Nucleus accumbens (tissue), 56 donors: Measurements from ENCODE around the gene TSFM.

Source experiments
- DNase-seq, 56 donors: peaks; one replicate each; lab custom pipeline; 2025; lab: John Stamatoyannopoulos, UW

Gene TSFM

DNA sequence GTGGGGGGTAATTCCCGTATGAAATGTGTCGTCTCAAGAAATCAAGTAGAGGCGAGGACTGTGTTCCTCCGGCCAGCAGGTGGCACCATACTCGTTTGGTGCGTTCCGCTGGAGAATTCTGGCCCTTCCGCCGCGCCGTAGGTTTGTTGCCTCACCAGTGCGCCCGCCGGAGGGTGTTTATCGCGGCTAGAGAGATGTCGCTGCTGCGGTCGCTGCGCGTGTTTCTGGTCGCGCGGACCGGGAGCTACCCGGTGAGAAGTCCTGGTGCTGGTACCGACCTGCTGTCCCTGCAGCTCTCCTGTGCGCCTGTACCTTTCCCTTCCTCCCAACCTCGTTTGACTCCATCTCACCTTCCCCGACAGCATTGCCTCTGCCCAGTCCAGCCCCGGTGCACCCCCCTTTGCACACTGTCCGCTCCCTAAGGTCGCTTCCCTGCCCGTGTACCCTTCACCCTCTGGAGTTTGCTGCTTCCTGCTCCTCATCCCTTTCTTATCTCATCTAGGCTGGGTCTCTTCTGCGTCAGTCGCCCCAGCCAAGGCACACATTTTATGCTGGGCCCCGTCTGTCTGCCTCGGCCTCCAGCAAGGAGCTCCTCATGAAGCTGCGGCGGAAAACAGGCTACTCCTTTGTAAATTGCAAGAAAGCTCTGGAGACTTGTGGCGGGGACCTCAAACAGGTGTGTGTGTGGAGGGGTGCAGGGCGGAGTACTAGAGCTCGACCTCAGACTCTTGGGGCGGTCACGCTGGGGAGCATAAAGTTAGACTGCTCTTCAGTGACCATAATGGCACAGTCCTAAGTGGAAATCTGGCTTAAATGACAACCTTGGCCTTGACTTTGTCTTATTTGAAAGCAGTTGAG is at the start of gene TSFM:
TSS of gene TSFM (plus strand) at position 180 of the 858 bp plus-strand sequence. CDS start at position 195, 15 bp downstream.
- DNase-seq: peak; percentile 28 to 98 (median 90)

DNA sequence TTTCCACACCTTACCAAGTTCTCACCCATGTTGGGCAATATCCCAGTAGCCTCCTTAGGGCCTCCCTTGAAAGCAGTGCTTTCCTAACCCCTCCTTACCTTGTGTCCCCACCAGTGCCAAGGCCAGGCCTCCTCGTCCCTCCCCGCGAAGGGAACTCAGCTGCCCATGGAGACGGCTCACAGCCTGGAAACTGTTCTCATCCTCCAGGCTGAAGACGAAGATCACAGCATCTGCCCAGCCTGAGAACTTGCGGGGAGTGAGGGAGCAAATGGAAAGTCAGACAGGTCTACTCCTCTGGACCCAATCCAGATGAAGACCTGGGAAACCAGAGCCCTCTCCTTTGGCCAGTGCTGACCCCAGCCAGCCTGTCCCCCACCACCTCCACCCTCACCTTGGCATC is 48.7 kb upstream of the TSFM start:
- no peak for DNase-seq

DNA sequence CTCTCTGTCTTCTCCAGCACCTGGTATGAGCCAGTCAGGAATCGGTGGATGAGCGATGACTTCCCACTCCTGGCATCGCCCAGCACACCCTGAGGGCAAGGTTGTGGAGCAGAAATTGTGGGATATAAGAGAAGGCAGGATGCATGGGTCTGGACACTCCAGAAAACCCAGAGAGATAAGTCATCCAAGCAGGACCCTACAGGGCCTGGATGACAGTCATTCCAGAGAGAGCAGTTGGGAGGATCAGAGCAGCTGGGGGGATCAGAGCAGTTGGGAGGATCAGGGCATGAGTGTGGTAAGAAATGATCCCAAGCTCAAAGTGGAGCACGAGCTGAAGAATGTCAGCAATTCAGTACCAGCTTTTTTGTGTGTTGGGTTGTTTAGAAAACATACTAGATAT is 48.0 kb upstream of the TSFM start:
- DNase-seq: no peak

DNA sequence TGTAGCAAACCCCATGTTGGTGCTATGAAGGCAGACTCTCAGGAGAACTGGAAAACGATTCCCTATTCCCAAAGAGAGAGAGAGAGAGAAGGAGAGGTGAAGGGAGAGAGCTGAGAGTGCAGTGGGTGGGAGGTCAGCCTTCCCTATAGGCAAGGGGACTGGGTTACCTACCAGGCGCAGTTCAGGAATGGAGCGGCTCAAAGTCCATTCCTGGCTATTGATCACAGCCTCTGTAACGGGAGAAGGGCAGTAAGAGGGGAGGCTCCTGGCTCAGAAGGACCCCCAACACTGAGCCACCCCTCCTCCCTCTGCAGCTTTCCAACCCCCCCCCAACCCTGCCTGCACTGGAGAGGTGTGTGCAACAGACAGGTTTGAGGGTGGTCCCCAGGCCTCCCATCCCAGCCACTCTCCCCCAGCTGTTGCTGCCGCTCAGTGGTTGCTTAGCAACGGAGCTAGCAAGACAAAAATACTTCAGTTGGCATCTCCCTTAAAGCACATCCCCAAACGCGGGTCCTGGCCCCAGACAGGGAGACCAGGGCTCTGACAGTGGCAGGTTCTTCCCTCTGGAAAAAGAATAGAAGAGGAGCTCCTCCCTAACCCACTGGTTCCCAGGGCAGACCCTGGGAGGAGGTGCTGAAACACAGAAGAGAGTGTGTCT is 47.3 kb upstream of the TSFM start:
- peak in 5 of 56 donors; percentile 15 to 42 (median 31) for DNase-seq

DNA sequence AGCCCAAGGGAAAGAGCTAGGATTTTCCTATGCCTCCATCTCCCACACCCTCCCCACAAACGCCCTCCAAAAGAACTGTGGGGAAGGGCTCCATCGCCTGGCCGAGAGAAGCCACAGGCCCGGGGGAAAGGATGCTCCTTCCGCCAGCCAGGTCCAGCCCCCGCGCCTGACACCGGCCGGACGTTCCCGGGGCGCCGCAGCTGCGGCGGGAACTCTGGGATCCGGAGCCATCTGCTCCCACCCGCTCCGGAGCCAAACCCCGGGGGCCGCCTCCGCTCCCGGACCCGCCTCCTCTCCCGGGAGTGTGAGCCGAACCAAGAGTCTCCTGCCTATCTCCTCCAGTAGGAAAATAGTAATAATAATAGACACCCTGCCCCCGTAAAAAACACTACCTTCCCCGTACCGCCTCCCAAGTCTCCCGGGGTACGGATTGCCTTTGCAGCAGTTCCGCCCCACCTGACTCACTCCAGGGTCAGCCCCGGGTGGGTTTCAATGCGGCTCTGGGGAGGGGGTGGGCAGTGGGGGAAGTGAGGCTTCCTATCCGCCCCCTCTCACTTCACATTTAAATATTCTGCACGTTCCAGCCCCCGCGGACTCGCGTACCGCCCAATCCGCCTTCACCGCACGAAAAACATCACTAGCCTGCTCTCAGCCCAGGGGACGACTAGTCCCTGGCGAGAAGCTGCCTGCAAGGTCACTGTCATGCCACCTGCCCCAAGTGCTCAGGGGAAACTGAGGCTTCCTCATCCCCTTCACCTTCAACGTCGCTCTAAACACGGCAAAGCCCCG is 46.4 kb upstream of the TSFM start:
- DNase-seq: peak in 38 of 56 donors; percentile 7 to 77 (median 42)

DNA sequence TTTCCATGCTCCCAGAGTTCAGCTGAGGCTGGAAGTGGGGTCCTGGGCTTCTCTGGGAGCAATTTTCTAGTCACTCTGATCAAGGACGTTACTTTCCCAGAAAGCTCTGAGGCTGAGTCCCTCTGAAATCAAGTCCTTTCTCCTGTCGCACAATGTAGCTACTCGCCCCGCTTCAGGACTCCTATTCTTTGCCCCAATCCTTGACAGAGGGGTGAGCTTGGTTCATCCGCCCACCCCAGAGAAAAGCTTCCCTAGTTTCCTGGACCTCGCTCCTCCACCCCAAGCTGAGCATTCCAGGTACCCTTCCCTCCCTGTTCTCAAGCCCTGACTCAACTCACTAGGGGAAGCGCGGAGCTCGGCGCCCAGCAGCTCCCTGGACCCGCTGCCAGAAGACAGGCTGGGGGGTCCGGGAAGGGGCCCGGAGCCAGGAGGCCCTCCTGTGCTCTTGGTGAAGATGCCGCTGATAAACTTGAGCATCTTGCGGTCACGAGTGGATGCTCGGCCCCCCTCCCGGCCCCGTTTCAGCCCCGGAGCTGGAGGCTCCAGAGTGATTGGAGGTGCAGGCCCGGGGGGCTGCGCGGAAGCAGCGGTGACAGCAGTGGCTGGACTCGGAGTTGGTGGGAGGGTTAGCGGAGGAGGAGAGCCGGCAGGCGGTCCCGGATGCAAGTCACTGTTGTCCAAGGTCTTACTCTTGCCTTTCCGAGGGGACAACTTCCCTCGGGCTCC is 45.7 kb upstream of the TSFM start:
- DNase-seq: no peak

DNA sequence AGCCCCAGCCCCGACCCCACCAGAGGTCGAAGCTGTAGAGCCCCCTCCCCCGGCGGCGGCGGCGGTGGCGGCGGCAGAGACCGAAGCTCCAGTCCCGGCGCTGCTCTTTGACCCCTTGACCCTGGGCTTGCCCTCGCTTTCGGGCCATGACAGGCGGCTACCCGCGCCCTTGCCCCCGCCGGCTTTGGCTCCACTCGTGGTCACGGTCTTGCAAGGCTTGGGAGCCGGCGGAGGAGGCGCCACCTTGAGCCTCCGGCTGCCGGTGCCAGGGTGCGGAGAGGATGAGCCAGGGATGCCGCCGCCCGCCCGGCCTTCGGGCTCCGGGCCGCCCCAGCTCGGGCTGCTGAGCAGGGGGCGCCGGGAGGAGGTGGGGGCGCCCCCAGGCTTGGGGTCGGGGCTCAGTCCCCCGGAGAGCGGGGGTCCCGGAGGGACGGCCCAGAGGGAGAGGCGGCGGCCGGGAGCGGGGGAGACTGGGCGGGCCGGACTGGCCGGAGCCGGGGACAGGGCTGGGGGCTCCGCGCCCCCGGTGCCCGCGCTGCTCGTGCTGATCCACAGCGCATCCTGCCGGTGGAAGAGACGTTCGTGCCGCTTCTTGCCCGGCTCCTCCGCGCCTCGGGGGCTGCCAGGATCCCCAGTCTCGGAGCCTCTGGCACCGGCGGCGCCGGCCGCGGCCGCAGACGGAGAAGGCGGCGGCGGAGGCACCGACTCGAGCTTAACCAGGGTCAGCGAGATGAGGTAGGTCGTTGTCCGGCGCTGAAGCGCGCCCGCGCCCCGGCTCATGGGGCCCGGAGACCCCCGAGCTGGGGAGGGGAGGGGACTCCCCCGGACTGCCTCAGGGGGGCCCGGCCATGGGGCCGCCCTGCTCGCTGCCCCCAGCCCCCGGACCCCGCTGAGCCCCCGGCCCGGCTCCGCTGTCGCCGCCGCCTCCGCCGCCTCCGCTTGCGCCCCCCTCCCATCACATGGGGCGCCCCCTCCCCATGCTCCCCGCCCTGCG is 44.8 kb upstream of the TSFM start:
- DNase-seq: peak in 2 of 56 donors; percentile 26 to 27

DNA sequence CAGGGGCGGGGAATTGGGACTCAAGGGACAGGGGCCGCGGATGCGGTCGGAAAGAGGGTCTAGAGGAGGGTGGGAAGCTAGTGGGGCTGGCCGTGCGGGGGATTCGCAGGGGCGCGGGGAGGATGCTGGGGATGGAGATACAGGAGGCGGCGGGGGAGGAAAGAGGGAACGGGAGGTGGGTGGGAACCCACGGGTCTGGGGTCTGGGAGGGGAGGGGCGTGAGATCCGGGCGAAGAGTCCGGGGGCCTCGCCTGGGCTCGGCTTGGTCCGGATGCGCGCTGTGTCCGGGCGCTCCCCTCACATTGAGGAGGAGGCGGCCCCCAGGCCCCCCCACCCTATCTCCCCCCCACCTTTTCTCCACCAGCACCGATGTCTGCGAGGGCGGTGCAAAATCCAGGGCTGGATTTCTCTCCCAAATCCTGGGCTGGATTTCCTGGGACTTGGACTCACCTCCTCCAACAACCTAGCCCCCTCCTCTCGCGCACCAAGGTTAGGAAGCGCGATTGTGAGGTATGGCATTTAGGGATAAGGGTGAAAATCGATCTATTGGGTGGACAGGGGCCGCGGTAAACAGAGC is 43.8 kb upstream of the TSFM start, which contains the start of gene AGAP2:
TSS of gene AGAP2 (minus strand) at position 82 of the 577 bp plus-strand sequence. CDS start 496 bp downstream, outside the sequence.
- peak in 30 of 56 donors; percentile 10 to 79 (median 38) for DNase-seq

DNA sequence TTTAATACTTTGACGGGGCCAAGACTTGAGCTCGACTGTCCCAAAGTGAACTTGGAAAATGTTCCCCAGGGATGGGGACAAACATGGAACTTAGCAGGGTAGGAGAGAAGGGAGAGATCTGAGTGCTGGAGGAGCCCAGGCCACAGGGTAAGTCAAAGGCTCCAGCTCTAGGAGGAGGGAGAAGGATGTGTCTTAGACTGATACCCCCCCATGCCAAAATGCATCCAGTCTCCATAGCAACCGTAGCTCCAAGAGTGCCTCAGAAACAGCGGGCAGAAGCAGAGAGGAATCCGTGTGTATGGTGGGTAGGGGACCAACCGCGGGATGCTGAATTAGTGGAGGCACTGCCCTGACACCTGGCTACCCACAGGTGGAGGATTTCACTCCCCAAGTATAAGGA is 43.2 kb upstream of the TSFM start:
- peak in 6 of 56 donors; percentile 7 to 41 (median 22) for DNase-seq

DNA sequence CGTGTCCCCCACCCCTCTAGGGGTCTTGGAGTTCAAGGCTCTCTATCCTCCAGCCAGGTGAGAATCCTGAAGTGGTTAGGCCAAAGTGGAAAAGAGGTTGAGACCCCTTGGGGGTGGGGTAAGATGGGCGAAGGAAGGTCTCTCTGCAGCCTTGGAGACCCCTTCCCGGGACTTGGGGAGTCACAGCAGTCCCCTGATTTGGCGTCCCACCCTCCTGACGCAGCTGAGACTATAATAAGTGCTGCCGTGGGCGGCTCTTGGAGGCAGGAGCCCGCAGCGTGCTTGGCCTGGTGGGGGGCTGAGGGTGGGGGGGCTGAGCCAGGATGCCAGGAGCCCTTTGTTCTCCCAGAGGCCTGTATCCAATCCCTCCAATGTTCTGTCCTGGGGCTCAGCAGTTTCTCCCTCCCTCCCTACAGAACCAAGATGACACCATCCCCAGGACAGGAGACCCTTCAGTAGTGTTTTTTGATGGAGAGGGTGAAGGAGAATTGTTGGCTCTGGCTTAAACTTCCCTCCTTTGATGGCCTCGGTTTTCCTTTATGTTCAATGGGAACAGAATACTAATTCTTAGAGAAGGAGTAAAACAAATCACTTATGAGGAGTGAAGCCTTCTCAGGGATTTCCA is 42.6 kb upstream of the TSFM start:
- DNase-seq: peak in 17 of 56 donors; percentile 14 to 67 (median 39)

DNA sequence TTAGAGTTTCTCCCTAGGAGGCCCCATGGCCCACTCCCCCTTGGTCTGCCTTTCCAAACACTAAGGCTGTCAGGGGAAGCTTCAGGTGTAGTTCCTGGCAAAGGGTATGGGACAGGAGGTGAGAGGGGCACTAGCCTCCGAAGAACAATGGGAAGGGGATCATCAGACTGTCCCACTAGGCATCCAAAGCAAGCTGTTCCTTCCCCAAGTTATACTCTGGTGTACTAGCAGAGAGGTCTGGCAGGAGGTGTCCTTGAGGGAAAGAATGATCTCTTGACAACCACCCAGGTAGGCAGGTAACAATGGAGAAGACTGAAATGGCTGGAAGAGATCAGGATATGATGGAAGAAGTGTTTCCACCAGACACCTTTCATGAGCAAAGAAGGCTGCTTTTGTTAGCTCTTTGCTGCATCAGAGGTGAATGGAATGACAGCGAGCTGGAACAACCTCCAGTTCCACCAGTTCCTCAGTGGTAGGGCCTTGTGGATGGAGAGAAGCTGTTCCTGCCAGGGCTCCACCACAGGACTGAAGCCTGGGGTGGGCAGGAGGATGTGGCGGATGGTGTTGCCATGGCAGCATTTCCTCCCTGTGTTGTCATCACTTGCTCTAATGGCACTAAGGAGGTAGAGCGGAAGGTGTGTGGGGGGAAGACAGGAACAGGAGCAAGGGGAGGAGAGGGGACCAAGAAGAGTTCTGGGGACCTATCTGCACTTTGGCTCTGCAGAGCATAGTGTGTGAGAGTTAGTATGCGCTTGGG is 41.8 kb upstream of the TSFM start:
- peak in 37 of 56 donors; percentile 11 to 84 (median 49) for DNase-seq

DNA sequence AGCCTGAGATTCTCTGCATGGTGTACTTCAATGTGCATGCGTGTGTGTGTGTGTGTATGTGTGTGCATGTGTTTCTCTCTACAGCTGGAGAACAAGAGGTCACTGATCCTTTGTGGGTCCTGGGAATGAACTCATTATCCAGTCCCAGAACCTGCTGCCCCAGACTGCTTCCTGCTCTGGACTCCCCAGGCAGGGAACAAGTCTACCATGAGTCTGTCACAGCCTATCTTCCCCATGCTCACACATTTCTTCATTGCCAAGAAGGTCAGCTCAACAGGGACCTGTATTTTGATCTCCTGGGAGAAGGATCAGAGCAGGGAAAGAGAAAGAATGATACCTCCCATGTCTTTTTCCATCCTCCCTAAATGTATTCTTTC is 41.2 kb upstream of the TSFM start:
- DNase-seq: no peak

DNA sequence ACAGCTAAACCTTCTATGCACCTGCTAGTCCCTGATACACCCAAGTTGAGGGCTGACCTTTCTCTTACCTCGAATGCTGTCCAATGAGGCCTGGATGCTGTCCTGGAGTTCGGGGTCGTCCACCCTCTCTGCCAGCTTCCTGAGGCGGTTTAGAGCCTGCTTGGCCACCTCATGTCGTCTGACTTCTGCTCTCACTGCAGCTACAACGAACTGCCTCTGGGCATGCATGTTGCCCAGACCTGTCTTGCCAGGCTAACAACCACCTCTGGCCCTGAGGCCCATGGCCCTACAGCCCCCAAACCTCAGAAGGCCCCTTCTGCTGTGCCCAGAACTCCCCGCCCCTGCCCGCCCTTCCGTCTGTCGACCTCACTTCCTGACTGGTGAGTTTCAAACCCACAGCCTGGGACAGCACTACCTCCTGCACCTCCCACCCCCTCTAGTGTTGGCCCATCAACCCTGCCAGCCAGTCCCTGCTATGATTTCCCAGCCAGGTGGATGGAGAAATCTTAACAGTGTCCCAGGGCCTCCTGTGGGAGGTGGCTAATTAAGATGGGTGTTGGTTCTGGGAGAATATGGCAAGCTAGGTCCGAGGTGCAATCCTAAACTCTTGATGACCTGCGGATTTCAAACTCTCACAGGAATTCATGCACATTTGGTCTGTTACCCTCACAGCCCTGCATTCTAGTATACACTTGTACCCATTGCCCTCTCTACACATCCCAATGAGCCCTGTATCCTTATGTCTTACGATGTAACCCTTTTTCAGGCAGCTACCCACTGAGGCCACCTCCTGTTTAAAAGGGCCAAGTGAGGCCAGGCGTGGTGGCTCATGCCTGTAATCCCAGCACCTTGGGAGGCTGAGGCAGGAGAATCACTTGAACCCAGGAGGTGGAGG is 40.5 kb upstream of the TSFM start:
- DNase-seq: peak in 1 of 56 donors; percentile 6

DNA sequence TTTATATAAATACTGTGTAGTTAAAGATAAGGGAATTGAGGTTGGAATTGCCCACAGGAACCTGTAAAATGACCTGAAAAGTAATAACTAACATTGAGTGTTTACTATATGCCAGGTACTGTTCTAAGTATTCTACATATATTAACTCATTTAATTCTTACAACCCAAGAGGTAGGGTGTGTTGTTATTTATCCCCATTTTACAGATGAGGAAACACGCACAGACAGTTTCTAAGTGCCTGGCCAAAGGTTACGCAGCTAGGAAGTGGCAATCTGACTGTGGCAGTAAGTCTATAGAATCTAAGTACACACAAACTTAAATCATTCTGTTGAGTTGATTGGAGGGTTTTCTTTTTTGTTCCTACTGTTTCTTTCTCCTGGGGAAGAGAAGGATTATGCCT is 38.8 kb upstream of the TSFM start:
- DNase-seq: no peak

DNA sequence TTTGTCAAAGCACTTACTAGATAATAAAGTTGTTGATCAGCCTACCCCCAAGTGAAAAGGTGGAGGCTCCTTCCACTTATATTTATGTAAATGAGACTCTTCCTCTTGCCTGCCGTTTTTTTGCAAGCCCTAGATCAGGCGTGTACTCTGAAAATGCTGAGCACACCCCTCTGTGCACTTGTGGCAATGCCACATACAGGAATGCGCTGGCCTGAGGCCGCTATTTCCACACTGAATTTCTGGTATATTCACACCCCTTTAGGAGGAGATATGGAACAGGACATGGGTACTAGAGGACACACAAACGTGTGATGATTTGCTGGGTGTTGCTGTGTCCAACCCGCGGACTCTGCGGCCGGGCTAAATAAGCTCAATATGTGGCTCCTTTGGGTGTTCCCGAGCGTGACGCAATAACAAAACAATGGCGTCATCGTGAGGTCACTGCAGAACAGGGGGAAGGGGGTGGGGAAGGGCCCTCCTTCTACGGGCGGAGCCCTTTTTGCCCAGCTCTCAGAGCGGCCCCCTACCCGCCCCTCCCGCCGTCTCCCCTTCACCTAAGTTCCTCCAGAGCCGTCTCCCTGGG is 38.3 kb upstream of the TSFM start:
- DNase-seq: peak in 22 of 56 donors; percentile 45 to 91 (median 74)
